GM19438 (cell line): ENCODE results near the gene PTN.
"Not testable (repeated sequence)": the region's sequence is repeated elsewhere in the genome, so short reads cannot be mapped to it uniquely, and the experiment has no call there.

Experiments
- ATAC-seq: cut with Tn5 transposase; IDR thresholded peaks from one replicate; pipeline ENCODE4 v1.9.1; 2021; ENCODE audit warnings: low read depth; ENCODE audit not compliant: unreplicated experiment

The PTN gene

GRCh38 chr7:137269240-137269639 is 74.3 kb downstream of the PTN start:
- ATAC-seq: no peak

- not testable (repeated sequence) for ATAC-seq
These were observed 75.3 kb downstream of the PTN start for GRCh38 chr7:137268001-137268865.

- no peak for ATAC-seq
These were observed 76.8 kb downstream of the PTN start for GRCh38 chr7:137266764-137267163.

- ATAC-seq: not testable (repeated sequence)
These were observed 78.1 kb downstream of the PTN start for GRCh38 chr7:137265480-137265879.

- ATAC-seq: no peak
These were observed 80.9 kb downstream of the PTN start for GRCh38 chr7:137262599-137262998.

- no peak for ATAC-seq
These were observed 85.0 kb downstream of the PTN start for GRCh38 chr7:137258552-137258951.

- no peak for ATAC-seq
These were observed 88.8 kb downstream of the PTN start for GRCh38 chr7:137254766-137255165.

GRCh38 chr7:137245890-137246289 is 97.6 kb downstream of the PTN start:
- no peak for ATAC-seq

GRCh38 chr7:137245186-137245585 is 98.3 kb downstream of the PTN start:
- ATAC-seq: no peak

GRCh38 chr7:137243741-137244140 is 99.8 kb downstream of the PTN start:
- no peak for ATAC-seq

GRCh38 chr7:137242616-137243015 is 100.9 kb downstream of the PTN start:
- ATAC-seq: no peak

- ATAC-seq: no peak
These were observed 101.7 kb downstream of the PTN start for GRCh38 chr7:137241655-137242360.

- not testable (repeated sequence) for ATAC-seq
These were observed 104.3 kb downstream of the PTN start for GRCh38 chr7:137239186-137239585.

- ATAC-seq: no peak
These were observed 108.1 kb downstream of the PTN start for GRCh38 chr7:137235434-137235833.

- ATAC-seq: no peak
These were observed 112.4 kb downstream of the PTN start for GRCh38 chr7:137231167-137231566.

- ATAC-seq: no peak
These were observed 122.1 kb downstream of the PTN start for GRCh38 chr7:137221467-137221866.

- no peak for ATAC-seq
These were observed 129.8 kb downstream of the PTN start for GRCh38 chr7:137213744-137214143.

- ATAC-seq: no peak
These were observed 134.2 kb downstream of the PTN start for GRCh38 chr7:137209151-137209817.

GRCh38 chr7:137206770-137207169 is 136.8 kb downstream of the PTN start:
- ATAC-seq: no peak

GRCh38 chr7:137204246-137204645 is 139.3 kb downstream of the PTN start:
- ATAC-seq: no peak

GRCh38 chr7:137203351-137203750 is 140.2 kb downstream of the PTN start:
- no peak for ATAC-seq
